ENCODE measurements around the gene IGLL1.
"Not testable (repeated sequence)": the region's sequence is repeated elsewhere in the genome, so short reads cannot be mapped to it uniquely, and the experiment has no call there.

Gene IGLL1

DNA sequence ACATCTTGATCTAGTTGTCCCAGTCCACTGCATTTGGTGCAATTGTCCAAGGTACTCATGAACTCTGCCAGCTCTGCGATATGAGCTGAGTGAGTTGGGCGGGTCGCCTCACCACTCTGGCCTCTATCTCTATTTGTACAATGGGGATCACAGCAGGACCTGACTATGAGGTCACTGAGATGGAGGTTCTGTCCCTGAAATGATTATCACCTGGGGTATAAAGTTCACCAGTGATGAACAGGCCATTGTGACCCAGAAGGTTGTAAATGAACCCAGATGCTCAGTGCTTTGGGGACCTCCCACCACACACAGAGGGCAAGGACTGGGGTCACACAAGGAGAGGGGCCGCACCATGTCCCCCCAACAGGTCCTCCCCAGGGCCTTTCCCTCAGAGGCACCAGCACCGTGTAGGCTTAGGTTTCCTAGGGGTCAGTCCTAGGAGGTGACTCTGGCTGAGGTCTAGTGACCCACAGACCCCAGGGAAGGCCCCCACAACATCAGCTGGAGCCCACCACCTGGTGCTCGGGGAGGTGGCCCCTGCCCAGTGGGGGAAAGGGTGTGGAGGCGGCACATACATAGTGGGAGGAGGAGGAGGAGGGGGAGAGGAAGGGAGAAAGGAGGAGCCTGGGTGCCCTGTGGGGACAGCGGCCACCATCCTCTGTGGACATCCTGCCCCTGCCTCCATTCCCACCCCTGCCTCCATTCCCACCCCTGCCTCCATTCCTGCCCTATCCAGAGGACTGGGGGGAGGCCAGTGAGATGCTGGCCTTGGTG is 25.0 kb upstream of the IGLL1 start:
- Histone ChIP-seq H3K4me3 (ENCODE audit: low read depth, low read length) (no peak overlapping the region), H3K36me3 (no peaks in the 10 kb centered on the region), H3K9me3 (no peaks in the 10 kb centered on the region), H3K27me3 (no peaks in the 10 kb centered on the region), H3K4me1 (no peaks in the 10 kb centered on the region)
- no peak for DNase-seq
- TF ChIP-seq, protein P1, sequence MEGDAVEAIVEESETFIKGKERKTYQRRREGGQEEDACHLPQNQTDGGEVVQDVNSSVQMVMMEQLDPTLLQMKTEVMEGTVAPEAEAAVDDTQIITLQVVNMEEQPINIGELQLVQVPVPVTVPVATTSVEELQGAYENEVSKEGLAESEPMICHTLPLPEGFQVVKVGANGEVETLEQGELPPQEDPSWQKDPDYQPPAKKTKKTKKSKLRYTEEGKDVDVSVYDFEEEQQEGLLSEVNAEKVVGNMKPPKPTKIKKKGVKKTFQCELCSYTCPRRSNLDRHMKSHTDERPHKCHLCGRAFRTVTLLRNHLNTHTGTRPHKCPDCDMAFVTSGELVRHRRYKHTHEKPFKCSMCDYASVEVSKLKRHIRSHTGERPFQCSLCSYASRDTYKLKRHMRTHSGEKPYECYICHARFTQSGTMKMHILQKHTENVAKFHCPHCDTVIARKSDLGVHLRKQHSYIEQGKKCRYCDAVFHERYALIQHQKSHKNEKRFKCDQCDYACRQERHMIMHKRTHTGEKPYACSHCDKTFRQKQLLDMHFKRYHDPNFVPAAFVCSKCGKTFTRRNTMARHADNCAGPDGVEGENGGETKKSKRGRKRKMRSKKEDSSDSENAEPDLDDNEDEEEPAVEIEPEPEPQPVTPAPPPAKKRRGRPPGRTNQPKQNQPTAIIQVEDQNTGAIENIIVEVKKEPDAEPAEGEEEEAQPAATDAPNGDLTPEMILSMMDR (IDR thresholded peaks at IDR 0.05; ENCODE audit: low read depth, low read length), result no peak

DNA sequence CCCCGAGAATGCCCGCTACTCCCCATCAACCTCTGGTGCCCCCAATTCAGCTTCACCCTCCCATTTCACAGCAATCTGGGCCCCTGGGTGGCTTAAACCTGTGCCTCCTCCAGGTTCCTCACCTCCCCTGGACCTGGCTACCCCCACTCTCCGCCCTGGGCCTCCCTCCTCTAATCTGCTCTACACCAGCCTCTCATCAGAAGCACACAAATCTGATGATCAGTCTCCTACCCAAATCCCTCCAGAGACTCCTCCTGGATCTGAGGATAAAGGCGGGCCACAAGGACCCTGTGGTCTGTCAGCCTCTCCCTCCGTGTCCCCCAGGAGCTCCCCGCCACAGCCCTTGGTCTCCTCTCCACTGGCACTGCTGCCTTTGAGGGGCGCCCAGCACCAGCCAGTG is 23.2 kb upstream of the IGLL1 start:
- TF ChIP-seq, protein P1 (IDR thresholded peaks at IDR 0.05; ENCODE audit: low read depth, low read length), result no peak
- H3K9me3 ChIP-seq, result no peaks in the 10 kb centered on the region
- DNase-seq, result no peak

DNA sequence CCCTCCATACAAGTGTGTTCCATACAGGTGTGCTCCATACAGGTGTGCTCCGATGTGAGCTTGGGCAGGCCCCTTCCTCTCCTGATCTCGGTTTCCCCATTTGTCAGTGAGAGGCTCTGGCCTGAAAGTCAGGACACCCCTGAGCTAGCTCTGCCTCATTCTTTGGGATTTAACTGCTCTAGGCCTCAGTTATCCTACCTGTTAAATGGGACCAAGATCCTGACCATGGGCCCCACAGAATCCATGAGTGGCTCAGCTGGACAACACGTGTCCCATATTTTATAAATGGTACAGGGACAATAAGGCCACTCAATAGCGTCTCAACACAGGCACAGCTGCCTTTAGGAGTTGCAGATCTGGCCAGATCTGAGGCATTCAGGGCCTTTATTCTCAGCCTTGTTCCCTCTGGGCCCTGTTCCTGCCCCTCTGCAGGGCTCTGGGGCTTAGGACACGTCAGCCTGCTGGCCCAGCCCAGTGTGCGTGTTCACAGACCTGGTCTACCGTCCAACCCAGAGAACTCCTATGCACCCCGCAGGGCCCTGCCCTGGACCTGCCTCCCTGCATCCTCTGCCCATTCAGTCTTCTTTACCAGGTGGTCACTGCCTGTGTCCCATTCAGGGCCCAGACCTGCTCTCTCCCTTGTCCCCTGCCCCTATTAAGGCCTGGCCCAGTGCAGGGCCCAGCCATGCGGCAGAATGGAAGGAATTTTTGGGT is 18.9 kb upstream of the IGLL1 start:
- Histone ChIP-seq H3K36me3 (no peaks in the 10 kb centered on the region), H3K4me3 (ENCODE audit: low read depth, low read length) (no peak overlapping the region), H3K27me3 (no peaks in the 10 kb centered on the region), H3K9me3 (no peaks in the 10 kb centered on the region), H3K4me1 (no peaks in the 10 kb centered on the region)
- no peak for DNase-seq
- TF ChIP-seq, protein P1 (IDR thresholded peaks at IDR 0.05; ENCODE audit: low read depth, low read length), result no peak

More for the DNA sequence above, 23.2 kb upstream of the IGLL1 start:
- Histone ChIP-seq H3K36me3 (no peaks in the 10 kb centered on the region), H3K4me3 (ENCODE audit: low read depth, low read length) (no peak overlapping the region), H3K4me1 (no peaks in the 10 kb centered on the region), H3K27me3 (no peaks in the 10 kb centered on the region)

DNA sequence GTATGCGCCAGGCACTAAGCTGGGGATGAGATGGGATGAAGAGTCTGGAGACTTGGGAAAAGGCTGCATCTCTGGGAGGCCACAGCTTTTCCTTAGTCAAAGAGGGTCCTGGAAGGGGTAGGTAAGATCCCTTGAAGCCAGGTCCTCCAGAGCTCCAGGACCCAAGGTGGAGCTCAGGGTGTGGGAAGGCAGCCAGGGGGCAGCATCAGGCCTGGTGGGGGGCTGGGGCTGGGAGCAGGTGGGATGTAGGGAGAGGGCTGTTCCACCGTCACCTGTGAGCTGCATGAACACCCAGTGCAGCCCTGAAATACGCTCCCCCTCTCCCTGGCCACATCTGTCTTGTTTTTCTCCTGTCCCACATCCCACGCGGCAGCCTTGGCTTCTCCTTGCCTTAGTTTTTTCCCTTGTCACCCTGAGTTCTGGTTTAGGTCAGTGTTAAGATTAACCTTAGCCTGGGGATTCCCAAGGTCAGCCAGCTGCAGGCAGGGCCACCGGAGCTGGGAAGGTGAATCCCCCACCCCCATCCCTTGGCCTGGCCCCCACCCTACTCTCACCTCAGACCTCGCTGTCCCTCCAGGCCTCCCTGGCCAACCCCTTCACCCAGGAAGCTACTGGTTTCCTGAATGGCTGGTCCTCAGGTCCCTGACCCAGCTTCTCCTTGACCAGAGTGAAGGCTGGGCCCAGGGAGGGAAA is 17.6 kb upstream of the IGLL1 start:
- not testable (repeated sequence) for H3K9me3 ChIP-seq; H3K36me3 ChIP-seq; H3K4me3 ChIP-seq (ENCODE audit: low read depth, low read length); H3K4me1 ChIP-seq; H3K27me3 ChIP-seq; DNase-seq

DNA sequence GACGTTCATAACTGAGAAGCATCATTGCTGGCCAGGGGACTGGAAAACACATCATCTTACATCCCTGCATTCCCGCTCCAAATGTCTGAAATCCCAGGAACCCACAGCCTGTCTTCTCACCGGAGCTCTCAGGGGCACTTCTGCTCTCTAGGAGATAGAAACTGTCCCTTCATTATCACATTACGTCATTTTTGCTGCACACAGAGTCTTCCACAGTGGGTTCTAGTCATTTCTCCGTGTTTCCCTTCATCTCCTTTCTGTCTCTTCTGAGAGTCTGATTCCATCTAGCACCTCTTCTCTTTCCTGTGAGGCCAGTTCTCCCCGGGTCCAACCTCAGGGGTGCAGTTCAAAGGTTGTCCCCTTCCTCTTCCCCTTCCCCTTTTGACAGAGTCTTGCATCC is 15.8 kb upstream of the IGLL1 start:
- not testable (repeated sequence) for H3K27me3 ChIP-seq; H3K9me3 ChIP-seq; H3K4me1 ChIP-seq; H3K4me3 ChIP-seq (ENCODE audit: low read depth, low read length); H3K36me3 ChIP-seq; DNase-seq

DNA sequence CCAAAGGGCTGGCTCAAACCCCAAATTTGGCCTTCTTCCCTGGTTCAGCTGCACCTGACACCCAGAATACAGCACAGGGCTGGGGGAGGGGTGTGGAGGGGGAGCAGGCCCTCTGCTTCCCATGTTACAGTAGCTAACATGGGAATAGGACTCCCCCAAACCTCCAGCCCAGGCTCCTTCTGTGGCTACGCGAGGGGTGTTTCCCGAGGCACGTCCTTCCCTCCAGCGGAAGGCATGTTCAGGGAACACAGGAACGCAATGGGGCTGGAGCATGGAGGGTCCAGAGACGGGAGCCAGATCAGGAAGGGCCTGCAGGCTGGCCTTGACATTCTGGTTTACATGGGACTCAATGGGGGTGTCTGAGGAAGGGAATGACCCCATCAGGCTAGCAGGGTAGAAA is 11.8 kb upstream of the IGLL1 start:
- Histone ChIP-seq H3K27me3 (no peaks in the 10 kb centered on the region), H3K4me3 (ENCODE audit: low read depth, low read length) (no peak overlapping the region), H3K4me1 (no peaks in the 10 kb centered on the region), H3K36me3 (no peaks in the 10 kb centered on the region), H3K9me3 (no peaks in the 10 kb centered on the region)
- DNase-seq, result no peak
- TF ChIP-seq, protein P1 (IDR thresholded peaks at IDR 0.05; ENCODE audit: low read depth, low read length), result no peak
